K562 (cell line): ENCODE results near the gene VWA7. TPM values are rescaled to one million over a fixed set of nuclear protein-coding genes. Genes with fewer than 3 reads are reported as not detected.

Experiments used
- ATF6 ChIP-seq: sonication (generic); formaldehyde crosslinking; IDR thresholded peaks from 2 replicates; pipeline ENCODE4 v1.4.0; 2020; ENCODE audit warnings: mild to moderate bottlenecking, missing genetic modification reagents
- E2F8 ChIP-seq: fragments of 450-650 bp; IDR thresholded peaks from 2 replicates; pipeline ENCODE4 v1.7.1; 2018; ENCODE audit warnings: mild to moderate bottlenecking, low read depth; ENCODE audit not compliant: partially characterized antibody
- FOXP4 ChIP-seq: sonication (generic); formaldehyde crosslinking; IDR thresholded peaks from 2 replicates; pipeline ENCODE4 v1.8.0; 2022; ENCODE audit warnings: mild to moderate bottlenecking, missing genetic modification reagents, borderline replicate concordance
- PHF20 ChIP-seq: fragments of 450-650 bp; IDR thresholded peaks from 2 replicates; pipeline ENCODE4 v1.6.1; 2018; ENCODE audit not compliant: partially characterized antibody
- ZC3H11A ChIP-seq: IDR thresholded peaks from 2 replicates; pipeline ENCODE4 v1.6.1; 2012; ENCODE audit warnings: low read depth, low read length, improper control_type of control experiment
- ZKSCAN1 ChIP-seq: fragments of 150-350 bp; IDR thresholded peaks from 2 replicates; pipeline ENCODE4 v1.6.1; 2016; ENCODE audit warnings: low read depth, low read length
- ZNF592 ChIP-seq: fragments of 450-650 bp; IDR thresholded peaks from 2 replicates; pipeline ENCODE4 v1.6.1; 2017; ENCODE audit warnings: antibody characterized with exemption, mild to moderate bottlenecking
- polyA plus RNA-seq, 8 experiments: library from polyadenylated mRNA; depleted of rRNA in 4 of 8; stranded (reverse) in 5 of 8; unstranded in 3 of 8; fragments of >200 nt; fragmentation: Nextera tagmentation in 2 of 8; fragmentation: Illumina TruSeq in 1 of 8; extraction: Ambion mirVana in 2 of 8; extraction: Trizol in 1 of 8; gene quantifications; 2 replicates each; pipeline versions ENCODE4 v1.2.1 to v1.2.3, GENCODE V29; 2011 to 2014; ENCODE audit warnings: inconsistent platforms in 1 of 8, missing spikeins in 1 of 8
- total RNA-seq, 7 experiments: library from RNA; depleted of rRNA in 6 of 7; stranded (reverse); fragments of >200 nt in 6 of 7; fragmentation: Illumina TruSeq in 2 of 7; extraction: Trizol in 2 of 7; gene quantifications; 2 replicates each; pipeline versions ENCODE4 v1.2.1 to v1.2.3, GENCODE V29; 2011 to 2021; ENCODE audit warnings: low replicate concordance in 1 of 7

VWA7 gene
- total and polyA plus RNA-seq, 9 of the 15 experiments (the other 6 are each of a cell fraction or from before 2014, with no cell fraction given), result 0.18 to 2.9 (median 0.95) TPM

GRCh38 chr6:31815025-31815838 lies 38.1 kb upstream of the VWA7 start, which contains the start of the genes HSPA1A and HSPA1L (continued):
- TF ChIP-seq E2F8, result no peak
- no peak for TF ChIP-seq ZKSCAN1
- peak; percentile 80 for TF ChIP-seq PHF20
- TF ChIP-seq ATF6 (CRISPR knock-in tag), result no peak
- TF ChIP-seq ZC3H11A, result 0 out of 2 replicates have a peak, but pooled peaks have one; percentile 90
- peak; percentile 75; the same call in 1 of the 2 replicates for TF ChIP-seq FOXP4 (CRISPR knock-in tag)
- TF ChIP-seq ZNF592, result no peak
